Neural progenitor cell (in vitro differentiated cells): ENCODE results near the gene PRSS16.

Experiments used
- EZH2 ChIP-seq: fragments of 200-600 bp; sonication (generic); IDR thresholded peaks from 2 replicates; pipeline ENCODE4 v1.6.1; 2017; ENCODE audit warnings: antibody characterized with exemption, mild to moderate bottlenecking, moderate library complexity
- TF ChIP-seq, protein P1 (sequence below): fragments of 200-600 bp; sonication (generic); IDR thresholded peaks from 2 replicates; pipeline ENCODE4 v1.5.1; 2017; ENCODE audit warnings: antibody characterized with exemption, mild to moderate bottlenecking

- TF ChIP-seq, protein P1, sequence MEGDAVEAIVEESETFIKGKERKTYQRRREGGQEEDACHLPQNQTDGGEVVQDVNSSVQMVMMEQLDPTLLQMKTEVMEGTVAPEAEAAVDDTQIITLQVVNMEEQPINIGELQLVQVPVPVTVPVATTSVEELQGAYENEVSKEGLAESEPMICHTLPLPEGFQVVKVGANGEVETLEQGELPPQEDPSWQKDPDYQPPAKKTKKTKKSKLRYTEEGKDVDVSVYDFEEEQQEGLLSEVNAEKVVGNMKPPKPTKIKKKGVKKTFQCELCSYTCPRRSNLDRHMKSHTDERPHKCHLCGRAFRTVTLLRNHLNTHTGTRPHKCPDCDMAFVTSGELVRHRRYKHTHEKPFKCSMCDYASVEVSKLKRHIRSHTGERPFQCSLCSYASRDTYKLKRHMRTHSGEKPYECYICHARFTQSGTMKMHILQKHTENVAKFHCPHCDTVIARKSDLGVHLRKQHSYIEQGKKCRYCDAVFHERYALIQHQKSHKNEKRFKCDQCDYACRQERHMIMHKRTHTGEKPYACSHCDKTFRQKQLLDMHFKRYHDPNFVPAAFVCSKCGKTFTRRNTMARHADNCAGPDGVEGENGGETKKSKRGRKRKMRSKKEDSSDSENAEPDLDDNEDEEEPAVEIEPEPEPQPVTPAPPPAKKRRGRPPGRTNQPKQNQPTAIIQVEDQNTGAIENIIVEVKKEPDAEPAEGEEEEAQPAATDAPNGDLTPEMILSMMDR = no peak
- TF ChIP-seq EZH2 = no peak
These were observed 12.9 kb downstream of the PRSS16 start for GRCh38 chr6:27260369-27260768.
